HEK293 (cell line): ENCODE measurements around the gene MGAT5B.

Source experiments
- CTCF ChIA-PET: fragments of 350-600 bp; formaldehyde crosslinking; extraction: SDS; loops from one replicate; lab custom pipeline; 2021; ENCODE audit warnings: antibody characterized with exemption; lab: Yijun Ruan, JAX
- POLR2A ChIA-PET: fragments of 300-600 bp; formaldehyde crosslinking; extraction: SDS; loops from one replicate; lab custom pipeline; 2020; ENCODE audit warnings: antibody characterized with exemption, inconsistent platforms; lab: Yijun Ruan, JAX
- H3K27ac ChIP-seq: fragments of 200-500 bp; sonication (Bioruptor generic); 2 replicates; pipeline ENCODE4 v1.5.1; 2014; ENCODE audit warnings: low read depth, low read length, control low read depth, inconsistent platforms; ENCODE audit errors: extremely low read depth
- H3K36me3 ChIP-seq, 2 experiments: fragments of 200-500 bp in 1 of 2; sonication (Bioruptor generic) in 1 of 2; 1 replicate in 1 of 2; 2 replicates in 1 of 2; pipeline ENCODE4 v1.5.1; 2014 to 2017; ENCODE audit warnings: inconsistent platforms in 2 of 2, low read length in 2 of 2; ENCODE audit not compliant: control insufficient read depth in 2 of 2, insufficient read depth in 1 of 2
- H3K4me1 ChIP-seq: fragments of 200-500 bp; sonication (Bioruptor generic); 2 replicates; pipeline ENCODE4 v1.5.1; 2014; ENCODE audit warnings: mild to moderate bottlenecking, low read length, inconsistent platforms; ENCODE audit not compliant: control insufficient read depth, insufficient read depth
- H3K4me3 ChIP-seq: 2 replicates; pipeline ENCODE4 v1.5.1; 2011; ENCODE audit warnings: low read depth, mild to moderate bottlenecking, control low read depth, low read length, moderate library complexity
- H3K9me3 ChIP-seq: fragments of 200-500 bp; sonication (Bioruptor generic); 2 replicates; pipeline ENCODE4 v1.5.1; 2014; ENCODE audit warnings: low read depth, low read length, inconsistent platforms; ENCODE audit not compliant: control insufficient read depth, insufficient read depth
- EGR2 ChIP-seq: fragments of 450-650 bp; formaldehyde crosslinking; IDR thresholded peaks from 2 replicates; pipeline ENCODE4 v1.5.1; 2016; ENCODE audit warnings: low read depth, missing biosample characterization, missing genetic modification characterization
- GFI1B ChIP-seq: fragments of 450-650 bp; formaldehyde crosslinking; IDR thresholded peaks from 2 replicates; pipeline ENCODE4 v1.5.1; 2016; ENCODE audit warnings: missing biosample characterization, missing genetic modification characterization
- IKZF3 ChIP-seq: fragments of 450-650 bp; IDR thresholded peaks from 2 replicates; pipeline ENCODE4 v1.5.0; 2018; ENCODE audit warnings: missing biosample characterization, mild to moderate bottlenecking, missing genetic modification characterization, moderate library complexity
- MYNN ChIP-seq: fragments of 450-650 bp; formaldehyde crosslinking; IDR thresholded peaks from 2 replicates; pipeline ENCODE4 v1.5.1; 2016; ENCODE audit warnings: missing biosample characterization, missing genetic modification characterization, borderline replicate concordance
- PRDM1 ChIP-seq: fragments of 450-650 bp; formaldehyde crosslinking; IDR thresholded peaks from 2 replicates; pipeline ENCODE4; 2016; ENCODE audit warnings: missing biosample characterization, missing genetic modification characterization
- PRDM10 ChIP-seq: fragments of 450-650 bp; formaldehyde crosslinking; IDR thresholded peaks from 2 replicates; pipeline ENCODE4 v1.5.1; 2016; ENCODE audit warnings: missing biosample characterization, missing genetic modification characterization
- PRDM6 ChIP-seq: fragments of 450-650 bp; formaldehyde crosslinking; IDR thresholded peaks from 2 replicates; pipeline ENCODE4 v1.5.1; 2017; ENCODE audit warnings: missing biosample characterization, missing genetic modification characterization
- ZFHX2 ChIP-seq: fragments of 450-650 bp; formaldehyde crosslinking; conservative IDR thresholded peaks from 2 replicates; pipeline ENCODE4 v1.5.1; 2016; ENCODE audit warnings: missing biosample characterization, missing genetic modification characterization
- ZNF10 ChIP-seq: fragments of 450-650 bp; formaldehyde crosslinking; IDR thresholded peaks from 2 replicates; pipeline ENCODE4 v1.5.1; 2017; ENCODE audit warnings: missing biosample characterization, missing genetic modification characterization
- ZNF112 ChIP-seq: fragments of 450-650 bp; formaldehyde crosslinking; IDR thresholded peaks from 2 replicates; pipeline ENCODE4 v1.5.0; 2017; ENCODE audit warnings: missing biosample characterization, missing genetic modification characterization
- ZNF132 ChIP-seq: fragments of 450-650 bp; formaldehyde crosslinking; IDR thresholded peaks from 2 replicates; pipeline ENCODE4 v1.5.1; 2017; ENCODE audit warnings: missing biosample characterization, missing genetic modification characterization, borderline replicate concordance
- ZNF146 ChIP-seq: fragments of 450-650 bp; formaldehyde crosslinking; IDR thresholded peaks from 2 replicates; pipeline ENCODE4 v1.5.1; 2016; ENCODE audit warnings: missing biosample characterization, missing genetic modification characterization
- ZNF214 ChIP-seq: fragments of 450-650 bp; formaldehyde crosslinking; IDR thresholded peaks from 2 replicates; pipeline ENCODE4 v1.5.1; 2017; ENCODE audit warnings: missing biosample characterization, mild to moderate bottlenecking, missing genetic modification characterization, borderline replicate concordance
- ZNF311 ChIP-seq: fragments of 450-650 bp; formaldehyde crosslinking; IDR thresholded peaks from 2 replicates; pipeline ENCODE4 v1.5.1; 2017; ENCODE audit warnings: missing biosample characterization, missing genetic modification characterization, borderline replicate concordance
- ZNF324 ChIP-seq: fragments of 450-650 bp; formaldehyde crosslinking; IDR thresholded peaks from 2 replicates; pipeline ENCODE4 v1.5.1; 2016; ENCODE audit warnings: missing biosample characterization, missing genetic modification characterization
- ZNF404 ChIP-seq: fragments of 450-650 bp; formaldehyde crosslinking; IDR thresholded peaks from 2 replicates; pipeline ENCODE4 v1.5.1; 2017; ENCODE audit warnings: missing biosample characterization, missing genetic modification characterization
- ZNF561 ChIP-seq: fragments of 450-650 bp; IDR thresholded peaks from 2 replicates; pipeline ENCODE4 v1.5.1; 2018; ENCODE audit warnings: missing biosample characterization, missing genetic modification characterization, borderline replicate concordance
- ZNF610 ChIP-seq: fragments of 450-650 bp; formaldehyde crosslinking; IDR thresholded peaks from 2 replicates; pipeline ENCODE4 v1.5.1; 2016; ENCODE audit warnings: missing biosample characterization, missing genetic modification characterization, borderline replicate concordance
- ZNF654 ChIP-seq: fragments of 450-650 bp; formaldehyde crosslinking; IDR thresholded peaks from 2 replicates; pipeline ENCODE4 v1.5.1; 2016; ENCODE audit warnings: low read depth, missing biosample characterization, missing genetic modification characterization
- ZNF830 ChIP-seq: fragments of 450-650 bp; IDR thresholded peaks from 2 replicates; pipeline ENCODE4 v1.5.0; 2018; ENCODE audit warnings: missing biosample characterization, missing genetic modification characterization, low read depth, mild to moderate bottlenecking, moderate library complexity
- ZSCAN16 ChIP-seq: fragments of 450-650 bp; formaldehyde crosslinking; IDR thresholded peaks from 2 replicates; pipeline ENCODE4 v1.5.1; 2016; ENCODE audit warnings: missing biosample characterization, missing genetic modification characterization
- ZXDB ChIP-seq: fragments of 450-650 bp; formaldehyde crosslinking; IDR thresholded peaks from 2 replicates; pipeline ENCODE4 v1.5.1; 2016; ENCODE audit warnings: missing biosample characterization, missing genetic modification characterization

Gene MGAT5B

GRCh38 chr17:76946772-76947135 lies 78.5 kb downstream of the MGAT5B start:
- no peak for TF ChIP-seq ZNF654 (tag by site-specific recombination)
- no peak for TF ChIP-seq ZNF610
- peak; percentile 84 for TF ChIP-seq ZFHX2
- TF ChIP-seq EGR2 (tag by site-specific recombination): peak; percentile 85
- TF ChIP-seq ZNF112 (tag by site-specific recombination): no peak
- TF ChIP-seq, all 188 proteins: peak for 2
- Histone ChIP-seq H3K9me3 (no peaks in the 10 kb centered on the region), H3K36me3 (no peaks in the 10 kb centered on the region), H3K4me3 (no peak overlapping the region), H3K4me1 (no peaks in the 10 kb centered on the region), H3K27ac (no peak overlapping the region)
- ChIA-PET POLR2A (no interaction called here), CTCF (interaction anchor here (1.3 kb wide), 1 partner anchor 79 kb away, joined by 4 read pairs; the partner anchor contains the start of gene MGAT5B)

- TF ChIP-seq MYNN (tag by site-specific recombination) (no peak), IKZF3 (tag by site-specific recombination) (no peak), PRDM10 (tag by site-specific recombination) (no peak), ZNF132 (no peak), ZNF324 (tag by site-specific recombination) (no peak), ZNF561 (tag by site-specific recombination) (no peak), ZNF10 (tag by site-specific recombination) (no peak), GFI1B (tag by site-specific recombination) (no peak), PRDM6 (no peak), ZXDB (tag by site-specific recombination) (no peak), PRDM1 (tag by site-specific recombination) (no peak), ZNF404 (tag by site-specific recombination) (no peak), ZNF146 (no peak), ZSCAN16 (no peak), ZFHX2 (no peak), ZNF311 (tag by site-specific recombination) (no peak), ZNF214 (tag by site-specific recombination) (no peak), ZNF830 (no peak)
- Histone ChIP-seq H3K36me3 (no peaks in the 10 kb centered on the region), H3K4me3 (no peak overlapping the region), H3K9me3 (no peaks in the 10 kb centered on the region), H3K27ac (no peak overlapping the region), H3K4me1 (no peaks in the 10 kb centered on the region)
- ChIA-PET POLR2A (no interaction called here), CTCF (interaction anchor here (0.6 to 1.3 kb wide), 2 partner anchors 9 to 79 kb away, joined by 4 read pairs; partner anchors contain the start of gene MGAT5B)
These were observed 79.1 kb downstream of the MGAT5B start for GRCh38 chr17:76947309-76947708.
